Neural crest cell (in vitro differentiated cells): Measurements from ENCODE around the gene CLEC19A. TPM values are rescaled to one million over a fixed set of nuclear protein-coding genes. Genes with fewer than 3 reads are reported as not detected.

Experiments
- DNase-seq: peaks from one replicate; pipeline ENCODE4 v3.0.0; 2021; ENCODE audit warnings: low read depth, mixed read lengths, low spot score
- H3K27ac Mint-ChIP-seq: one replicate; pipeline ENCODE4 v1.8.0; 2021; ENCODE audit warnings: mild to moderate bottlenecking, mixed read lengths; ENCODE audit not compliant: unreplicated experiment
- H3K27me3 Mint-ChIP-seq: 2 replicates; pipeline ENCODE4 v1.8.0; 2021; ENCODE audit warnings: low read depth, mild to moderate bottlenecking, mixed read lengths
- H3K36me3 Mint-ChIP-seq: 2 replicates; pipeline ENCODE4 v1.8.0; 2021; ENCODE audit warnings: low read depth, mild to moderate bottlenecking, mixed read lengths
- H3K4me1 Mint-ChIP-seq: 2 replicates; pipeline ENCODE4 v1.8.0; 2021; ENCODE audit warnings: mixed read lengths
- H3K4me3 Mint-ChIP-seq: one replicate; pipeline ENCODE4 v1.8.0; 2021; ENCODE audit warnings: mild to moderate bottlenecking, mixed read lengths
- H3K9me3 Mint-ChIP-seq: 2 replicates; pipeline ENCODE4 v1.8.0; 2021; ENCODE audit warnings: mixed read lengths
- total RNA-seq: library from RNA; stranded (reverse); gene quantifications from 2 replicates; pipeline ENCODE4 v1.2.1, GENCODE V29; 2021
- TF ChIP-seq, protein P1 (sequence below): fragments of 200-600 bp; sonication (generic); conservative IDR thresholded peaks from 2 replicates; pipeline ENCODE4 v1.5.0; 2021; ENCODE audit warnings: antibody characterized with exemption, mild to moderate bottlenecking

Gene CLEC19A
- total RNA-seq, 1 donor from 2014 or later: not detected

DNA sequence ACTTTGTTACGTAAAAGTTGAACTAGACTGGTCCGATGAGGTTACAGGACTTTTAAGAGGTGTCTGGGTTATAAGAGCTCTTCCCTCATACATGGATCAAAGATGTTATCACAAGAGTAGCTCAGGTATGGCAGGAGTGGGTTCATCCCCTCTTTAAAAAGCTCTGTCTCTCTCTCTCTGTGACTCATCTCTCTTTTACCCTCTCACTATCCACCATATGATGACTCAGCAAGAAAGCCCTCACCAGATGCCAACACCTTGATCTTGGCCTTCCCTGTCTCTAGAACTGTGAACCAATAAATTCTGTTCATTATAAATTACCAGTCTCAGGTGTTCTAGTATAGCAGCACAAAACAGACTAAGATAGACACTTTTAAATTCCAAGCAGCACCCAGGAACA, 1.9 kb upstream of the CLEC19A start:
- H3K27ac Mint-ChIP-seq: no peak overlapping the region
- H3K27me3 Mint-ChIP-seq: no peaks in the 10 kb centered on the region
- H3K4me3 Mint-ChIP-seq: no peak overlapping the region
- H3K4me1 Mint-ChIP-seq: peaks cover 20% of the 10 kb centered on the region
- TF ChIP-seq, protein P1, sequence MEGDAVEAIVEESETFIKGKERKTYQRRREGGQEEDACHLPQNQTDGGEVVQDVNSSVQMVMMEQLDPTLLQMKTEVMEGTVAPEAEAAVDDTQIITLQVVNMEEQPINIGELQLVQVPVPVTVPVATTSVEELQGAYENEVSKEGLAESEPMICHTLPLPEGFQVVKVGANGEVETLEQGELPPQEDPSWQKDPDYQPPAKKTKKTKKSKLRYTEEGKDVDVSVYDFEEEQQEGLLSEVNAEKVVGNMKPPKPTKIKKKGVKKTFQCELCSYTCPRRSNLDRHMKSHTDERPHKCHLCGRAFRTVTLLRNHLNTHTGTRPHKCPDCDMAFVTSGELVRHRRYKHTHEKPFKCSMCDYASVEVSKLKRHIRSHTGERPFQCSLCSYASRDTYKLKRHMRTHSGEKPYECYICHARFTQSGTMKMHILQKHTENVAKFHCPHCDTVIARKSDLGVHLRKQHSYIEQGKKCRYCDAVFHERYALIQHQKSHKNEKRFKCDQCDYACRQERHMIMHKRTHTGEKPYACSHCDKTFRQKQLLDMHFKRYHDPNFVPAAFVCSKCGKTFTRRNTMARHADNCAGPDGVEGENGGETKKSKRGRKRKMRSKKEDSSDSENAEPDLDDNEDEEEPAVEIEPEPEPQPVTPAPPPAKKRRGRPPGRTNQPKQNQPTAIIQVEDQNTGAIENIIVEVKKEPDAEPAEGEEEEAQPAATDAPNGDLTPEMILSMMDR: no peak
- H3K9me3 Mint-ChIP-seq: peaks cover 2% of the 10 kb centered on the region
- H3K36me3 Mint-ChIP-seq: peaks cover under 1% of the 10 kb centered on the region
- no peak for DNase-seq

DNA sequence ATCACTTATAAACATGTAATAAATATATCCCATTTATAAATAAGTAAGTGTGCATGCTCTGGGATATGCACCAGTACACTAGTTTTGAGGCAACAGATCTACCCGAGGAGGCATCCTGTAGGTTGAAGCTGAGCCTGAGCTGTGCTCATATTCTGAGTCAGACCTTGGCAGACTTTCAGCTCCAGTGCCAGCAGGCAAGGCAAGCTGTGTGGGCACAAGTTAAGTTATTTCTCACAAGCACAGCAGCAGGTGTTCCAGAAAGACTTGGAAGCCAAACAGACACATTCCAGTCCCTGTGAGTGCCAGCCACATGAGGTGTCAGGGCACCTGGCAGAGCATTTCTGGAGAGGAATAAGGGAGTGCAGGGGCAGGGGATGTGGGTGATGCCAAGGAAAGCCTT, 1.3 kb upstream of the CLEC19A start:
- Mint-ChIP-seq H3K27me3 (no peaks in the 10 kb centered on the region), H3K36me3 (no peaks in the 10 kb centered on the region), H3K9me3 (no peaks in the 10 kb centered on the region), H3K4me1 (peaks cover 23% of the 10 kb centered on the region), H3K27ac (no peak overlapping the region), H3K4me3 (no peak overlapping the region)
- DNase-seq: no peak
- TF ChIP-seq, protein P1: no peak

- Mint-ChIP-seq H3K9me3 (no peaks in the 10 kb centered on the region), H3K27ac (no peak overlapping the region), H3K36me3 (no peaks in the 10 kb centered on the region), H3K4me3 (no peak overlapping the region), H3K27me3 (no peaks in the 10 kb centered on the region), H3K4me1 (peaks cover 47% of the 10 kb centered on the region)
- TF ChIP-seq, protein P1: no peak
- no peak for DNase-seq
Measured at GRCh38 chr16:19286827-19287226, 1.3 kb downstream of the CLEC19A start.

- H3K27ac Mint-ChIP-seq: no peak overlapping the region
- peaks cover 50% of the 10 kb centered on the region for H3K4me1 Mint-ChIP-seq
- no peaks in the 10 kb centered on the region for H3K27me3 Mint-ChIP-seq
- TF ChIP-seq, protein P1: no peak
- no peaks in the 10 kb centered on the region for H3K36me3 Mint-ChIP-seq
- H3K4me3 Mint-ChIP-seq: no peak overlapping the region
- no peaks in the 10 kb centered on the region for H3K9me3 Mint-ChIP-seq
- no peak for DNase-seq
Measured at GRCh38 chr16:19287241-19287640, 1.7 kb downstream of the CLEC19A start.

DNA sequence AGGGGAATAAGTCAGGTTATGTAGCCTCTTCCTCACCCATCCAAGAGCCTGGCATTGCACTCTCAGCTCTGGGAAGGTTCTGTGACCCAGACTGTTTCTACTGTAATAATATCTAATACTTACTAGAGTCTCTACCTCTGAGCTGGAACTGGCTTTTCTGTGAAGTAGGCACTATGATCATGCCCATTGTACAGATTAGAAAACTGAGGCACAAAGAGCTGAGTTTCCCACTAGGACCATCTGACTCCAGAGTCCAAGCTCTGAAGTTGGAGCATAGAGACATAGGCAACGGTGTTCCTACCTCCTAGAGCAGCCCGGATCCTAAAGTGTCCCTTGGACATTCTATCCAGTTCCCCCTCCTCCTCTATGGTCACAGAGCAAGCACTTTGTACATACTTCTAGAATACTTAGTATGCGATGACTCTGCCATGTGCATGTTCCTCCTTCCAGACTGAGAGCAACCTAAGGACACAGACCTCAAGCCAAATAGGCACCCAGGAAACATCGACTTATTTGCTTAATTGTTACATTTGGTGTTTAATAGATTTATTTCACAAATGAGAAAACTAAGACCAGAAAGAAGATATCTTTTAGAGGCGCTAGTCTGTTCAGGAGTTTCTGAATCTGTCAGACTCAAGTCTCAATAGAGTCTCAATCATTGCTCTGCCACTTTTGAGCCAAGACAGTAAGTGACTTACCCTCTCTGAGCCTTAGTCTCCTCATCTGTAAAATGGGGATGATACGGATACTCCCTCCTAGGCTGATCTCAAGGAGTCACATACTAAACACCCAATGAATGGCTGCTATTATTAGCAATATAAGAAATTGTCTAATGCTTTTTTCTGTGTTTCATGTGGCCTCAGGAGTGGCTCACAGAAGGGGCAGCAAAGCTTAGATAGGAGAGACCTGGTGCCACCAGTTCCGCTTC, 3.6 kb downstream of the CLEC19A start:
- Mint-ChIP-seq H3K4me1 (peaks cover 60% of the 10 kb centered on the region), H3K4me3 (peak overlapping the region; percentile 45), H3K36me3 (no peaks in the 10 kb centered on the region), H3K27me3 (no peaks in the 10 kb centered on the region), H3K9me3 (no peaks in the 10 kb centered on the region), H3K27ac (no peak overlapping the region)
- no peak for DNase-seq
- TF ChIP-seq, protein P1: no peak
